Measurements from ENCODE around the gene HYAL2.

HYAL2 gene

GRCh38 chr3:50339485-50340146, 17.1 kb upstream of the HYAL2 start:
- peak; percentile 65 for DNase-seq (ENCODE audit: low read depth)
- TF ChIP-seq CTCF (conservative IDR thresholded peaks at IDR 0.05; ENCODE audit: control insufficient read depth, insufficient read depth, low read depth, low read length): no peak
- H3K4me3 ChIP-seq (ENCODE audit: control insufficient read depth, low read depth, low read length): peak overlapping the region; percentile 79

- no peak for DNase-seq (ENCODE audit: low read depth)
- no peak for TF ChIP-seq CTCF (conservative IDR thresholded peaks at IDR 0.05; ENCODE audit: control insufficient read depth, insufficient read depth, low read depth, low read length)
- H3K4me3 ChIP-seq (ENCODE audit: control insufficient read depth, low read depth, low read length): peak overlapping the region; percentile 79
Measured at GRCh38 chr3:50338965-50339364, 16.4 kb upstream of the HYAL2 start.

- H3K4me3 ChIP-seq (ENCODE audit: control insufficient read depth, low read depth, low read length): peak overlapping the region; percentile 96
- no peak for TF ChIP-seq CTCF (conservative IDR thresholded peaks at IDR 0.05; ENCODE audit: control insufficient read depth, insufficient read depth, low read depth, low read length)
- peak; percentile 99 for DNase-seq (ENCODE audit: low read depth)
Measured at GRCh38 chr3:50337175-50337861, 14.8 kb upstream of the HYAL2 start.

GRCh38 chr3:50336452-50337174, 14.1 kb upstream of the HYAL2 start:
- DNase-seq (ENCODE audit: low read depth): peak; percentile 46
- peak overlapping the region; percentile 96 for H3K4me3 ChIP-seq (ENCODE audit: control insufficient read depth, low read depth, low read length)
- no peak for TF ChIP-seq CTCF (conservative IDR thresholded peaks at IDR 0.05; ENCODE audit: control insufficient read depth, insufficient read depth, low read depth, low read length)

- H3K4me3 ChIP-seq (ENCODE audit: control insufficient read depth, low read depth, low read length): peak overlapping the region; percentile 13
- no peak for TF ChIP-seq CTCF (conservative IDR thresholded peaks at IDR 0.05; ENCODE audit: control insufficient read depth, insufficient read depth, low read depth, low read length)
- no peak for DNase-seq (ENCODE audit: low read depth)
Measured at GRCh38 chr3:50334339-50335075, 12.0 kb upstream of the HYAL2 start.

- no peak for TF ChIP-seq CTCF (conservative IDR thresholded peaks at IDR 0.05; ENCODE audit: control insufficient read depth, insufficient read depth, low read depth, low read length)
- peak overlapping the region; percentile 13 for H3K4me3 ChIP-seq (ENCODE audit: control insufficient read depth, low read depth, low read length)
- peak; percentile 93 for DNase-seq (ENCODE audit: low read depth)
Measured at GRCh38 chr3:50333744-50334328, 11.3 kb upstream of the HYAL2 start.
